ENCODE results near the gene HPCAL4.

HPCAL4 gene

DNA sequence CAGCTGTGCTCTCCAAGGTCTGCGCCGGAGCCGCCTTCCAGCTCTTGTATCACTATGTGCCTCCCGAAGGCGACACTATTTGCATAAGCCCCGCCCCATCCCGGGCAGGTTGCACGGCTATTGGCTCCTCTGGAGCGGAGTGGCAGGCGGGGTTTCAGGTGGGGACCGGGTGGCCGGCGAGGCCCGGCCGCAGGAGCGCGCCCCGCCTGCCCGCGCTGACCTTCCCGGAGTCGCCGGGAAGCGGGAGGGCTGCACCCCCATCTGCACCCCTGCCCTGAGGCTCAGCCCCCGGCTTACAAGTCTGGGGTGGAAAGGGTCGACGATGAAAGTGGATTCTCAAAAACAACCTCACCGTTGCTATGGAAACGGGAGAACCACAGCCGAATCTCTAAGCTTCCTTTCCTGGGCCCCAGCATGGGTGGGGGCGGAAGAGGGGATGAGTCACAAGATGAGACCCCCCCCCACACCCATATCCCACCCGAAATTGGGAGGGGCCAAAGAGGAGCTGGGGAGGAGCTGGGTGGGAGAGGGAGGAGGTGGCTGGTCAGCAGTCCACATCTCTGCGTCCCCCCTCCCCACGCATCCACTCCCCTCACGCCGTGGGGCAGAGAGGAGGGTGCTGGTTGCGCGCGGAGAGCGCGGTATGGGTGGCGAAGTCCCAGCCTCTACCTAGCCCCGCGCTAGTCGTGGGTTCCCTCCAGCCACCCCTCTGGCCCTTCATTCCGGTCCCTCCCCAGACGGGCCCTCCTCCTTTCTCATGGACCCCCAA lies at the start of gene HPCAL4:
Gene HPCAL4 (minus strand): TSS at position 51 of the 769 bp plus-strand sequence. CDS start 6,830 bp downstream, outside the sequence.
- DNase-seq, result peak; percentile 91 to 94

DNA sequence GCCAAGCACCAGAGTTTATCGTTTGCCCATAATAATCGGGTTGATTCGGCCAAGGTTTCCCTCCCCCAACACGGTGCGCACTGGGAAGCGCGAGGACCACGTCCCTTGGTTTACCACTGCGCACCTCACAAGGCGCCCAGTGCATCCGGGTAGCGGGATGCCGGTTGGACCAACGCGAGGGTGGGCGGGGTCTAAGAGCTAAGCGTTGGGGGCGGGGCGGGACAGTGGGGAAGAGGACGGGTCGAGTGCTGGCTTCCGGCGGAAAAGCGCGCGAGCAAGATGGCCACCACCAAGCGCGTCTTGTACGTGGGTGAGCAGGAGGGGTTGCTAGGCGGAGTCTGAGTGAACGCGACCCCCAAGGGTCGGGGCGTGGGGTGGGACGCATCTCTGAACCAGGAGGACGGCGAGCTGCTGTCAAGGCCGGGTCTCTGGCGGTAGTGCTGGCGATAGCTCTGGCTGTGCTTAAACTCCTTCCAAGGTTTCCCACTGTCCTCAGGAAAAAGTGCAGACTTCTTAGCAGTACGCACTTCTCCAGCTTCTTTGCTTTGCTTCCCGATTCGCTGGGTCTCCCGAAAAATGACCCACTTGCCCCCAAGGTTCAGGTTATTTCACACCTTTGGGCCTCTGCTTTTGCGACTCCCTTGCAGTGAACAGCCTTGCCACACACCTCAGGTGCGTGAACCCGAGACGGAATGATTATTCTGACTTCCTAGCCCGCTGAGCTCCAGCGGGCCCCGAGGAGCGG lies 47.6 kb upstream of the HPCAL4 start, which contains the start of gene PPIE:
Gene PPIE (plus strand): TSS at position 261 of the 745 bp plus-strand sequence. CDS start 19 bp downstream, at position 280.
- DNase-seq, result peak; percentile 98 to 99

DNA sequence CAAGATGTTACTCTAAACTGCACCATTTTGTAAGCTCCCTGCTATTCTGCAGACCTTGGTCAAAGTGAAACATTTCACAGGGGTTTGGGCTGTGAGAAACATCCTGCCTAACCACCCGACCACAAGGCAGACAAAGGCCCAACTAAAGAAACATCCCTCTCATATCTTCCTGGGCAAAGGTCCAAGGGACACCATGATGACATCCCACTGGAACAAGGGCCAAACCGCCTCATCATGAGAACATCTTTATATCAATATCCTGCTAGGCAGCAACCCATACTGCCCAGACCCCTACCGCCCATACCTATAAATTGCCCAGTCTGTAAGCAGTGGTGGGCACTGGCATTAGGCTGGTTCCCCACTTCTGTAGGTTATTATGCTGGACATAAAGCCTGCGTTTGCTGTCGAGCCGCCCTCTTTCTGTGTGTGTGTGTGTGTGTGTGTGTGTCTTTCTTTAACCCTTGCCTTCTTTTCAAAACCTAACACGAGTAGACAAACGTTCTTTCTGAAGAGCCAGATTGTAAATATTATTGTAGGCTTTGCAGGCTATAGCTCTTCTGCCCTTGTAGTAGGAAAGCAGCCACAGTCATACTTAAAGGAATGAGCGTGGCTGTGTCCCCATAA lies 46.4 kb upstream of the HPCAL4 start:
- DNase-seq, result no peak

DNA sequence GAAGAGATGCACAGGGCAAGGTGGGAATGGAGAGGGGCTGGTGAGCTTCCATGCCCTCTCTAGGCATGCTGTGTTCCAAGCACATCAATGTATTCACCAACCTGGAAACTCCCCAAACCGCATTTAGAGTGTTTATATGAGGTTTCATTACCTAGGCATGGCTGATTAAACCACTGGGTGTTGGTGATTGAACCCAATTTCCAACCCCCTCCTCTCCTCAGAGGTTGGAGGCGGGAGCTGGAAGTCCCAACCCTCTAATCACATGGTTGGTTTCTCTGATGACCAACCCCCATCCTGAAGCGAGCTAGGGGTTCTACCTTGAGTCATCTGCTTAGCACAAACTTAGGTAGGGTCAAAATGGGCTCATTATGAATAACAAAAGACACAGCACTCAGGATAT lies 44.5 kb upstream of the HPCAL4 start:
- no peak for DNase-seq

DNA sequence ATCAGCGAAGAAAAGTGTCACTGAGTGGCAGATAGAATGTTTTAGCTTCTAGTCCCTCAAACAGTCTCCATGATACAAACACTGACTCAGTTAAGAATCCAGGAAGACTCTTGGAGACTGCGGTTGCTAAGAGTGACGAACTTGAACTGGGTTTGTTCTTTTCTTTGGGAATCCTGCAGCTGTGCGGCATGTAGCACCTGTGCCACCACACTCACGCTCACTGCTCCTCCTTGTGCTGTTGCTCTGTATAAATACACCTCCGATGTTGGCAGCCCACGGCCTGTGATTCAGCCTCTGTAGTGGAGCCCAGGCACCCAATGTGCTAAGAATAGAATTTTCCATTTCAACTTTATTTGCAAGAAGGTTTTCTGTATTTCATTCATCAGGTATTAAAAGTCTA lies 41.9 kb upstream of the HPCAL4 start:
- DNase-seq, result no peak

DNA sequence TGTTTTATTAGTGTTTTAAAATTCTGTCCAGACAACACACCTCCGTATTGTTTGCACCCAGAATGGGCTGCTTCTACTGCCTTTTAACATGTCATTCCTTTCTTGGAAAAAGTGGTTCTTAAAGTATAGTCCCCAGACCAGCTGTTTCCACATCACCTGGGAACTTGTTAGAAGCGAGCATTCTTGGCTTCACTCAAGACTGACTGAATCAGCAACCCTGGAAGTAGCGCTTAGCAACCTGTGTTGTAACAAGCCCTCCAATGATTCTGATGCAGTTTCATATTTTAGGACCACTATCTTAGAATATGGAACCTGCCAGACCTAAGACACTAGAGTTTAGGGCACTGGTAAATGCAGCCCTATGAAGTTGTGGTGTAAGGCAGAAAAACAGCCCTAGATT lies 41.5 kb upstream of the HPCAL4 start:
- DNase-seq, result no peak

DNA sequence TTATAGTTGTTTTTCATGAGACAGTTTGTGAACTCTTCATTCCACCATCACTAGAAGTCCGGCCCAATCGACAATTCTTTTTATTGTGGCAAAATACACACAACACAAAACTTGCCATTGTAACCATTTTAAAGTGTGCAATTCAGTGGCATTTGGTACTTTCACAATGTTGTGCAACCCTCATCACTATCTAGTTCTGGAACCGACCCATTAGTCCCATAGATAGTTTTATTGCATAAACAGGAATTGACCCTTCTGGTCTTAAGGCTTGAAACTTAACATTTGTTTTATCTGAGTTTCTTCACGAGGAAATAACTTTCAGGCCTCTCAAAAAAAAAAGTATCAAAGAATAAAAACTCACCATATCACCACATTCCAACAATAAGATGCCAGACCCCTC lies 38.6 kb upstream of the HPCAL4 start:
- no peak for DNase-seq

DNA sequence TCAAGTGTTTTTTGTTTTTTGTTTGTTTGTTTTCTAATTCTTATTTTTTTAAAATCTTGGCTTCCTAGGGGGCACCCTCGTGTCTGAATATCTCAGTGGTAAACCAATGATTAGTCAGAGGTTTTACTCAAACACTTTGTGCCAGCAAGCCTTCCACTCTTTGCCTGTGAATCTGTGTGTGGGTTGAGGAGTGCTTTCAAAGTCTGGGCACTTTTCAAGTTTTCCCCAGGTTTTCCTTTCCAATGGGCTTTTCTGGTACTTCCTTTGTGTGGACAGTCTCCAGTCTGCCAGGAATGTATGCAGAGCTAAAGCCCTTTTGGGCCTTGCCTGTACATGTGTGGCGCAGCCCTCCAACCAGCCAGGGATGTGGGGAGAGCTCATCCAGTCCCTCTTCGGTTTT lies 37.8 kb upstream of the HPCAL4 start:
- DNase-seq, result no peak

DNA sequence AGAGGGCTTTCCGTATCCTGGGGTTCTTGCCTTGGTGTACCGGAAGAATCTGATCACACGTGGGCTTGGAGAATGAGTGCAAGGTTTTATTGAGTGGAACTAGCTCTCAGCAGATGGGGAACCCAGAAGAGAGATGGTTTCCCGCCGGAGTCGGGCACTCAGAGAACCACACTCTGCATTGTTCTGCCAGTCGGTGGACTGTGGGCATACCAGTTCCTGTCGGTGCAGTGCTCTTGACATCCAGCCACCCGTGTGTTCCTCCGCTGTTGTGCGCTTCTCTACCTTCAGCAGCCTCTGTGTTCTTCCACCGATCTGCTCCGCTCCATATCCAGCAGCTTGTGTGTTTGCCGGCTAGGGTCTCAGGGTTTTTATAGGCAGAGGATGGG lies 36.7 kb upstream of the HPCAL4 start:
- no peak for DNase-seq

DNA sequence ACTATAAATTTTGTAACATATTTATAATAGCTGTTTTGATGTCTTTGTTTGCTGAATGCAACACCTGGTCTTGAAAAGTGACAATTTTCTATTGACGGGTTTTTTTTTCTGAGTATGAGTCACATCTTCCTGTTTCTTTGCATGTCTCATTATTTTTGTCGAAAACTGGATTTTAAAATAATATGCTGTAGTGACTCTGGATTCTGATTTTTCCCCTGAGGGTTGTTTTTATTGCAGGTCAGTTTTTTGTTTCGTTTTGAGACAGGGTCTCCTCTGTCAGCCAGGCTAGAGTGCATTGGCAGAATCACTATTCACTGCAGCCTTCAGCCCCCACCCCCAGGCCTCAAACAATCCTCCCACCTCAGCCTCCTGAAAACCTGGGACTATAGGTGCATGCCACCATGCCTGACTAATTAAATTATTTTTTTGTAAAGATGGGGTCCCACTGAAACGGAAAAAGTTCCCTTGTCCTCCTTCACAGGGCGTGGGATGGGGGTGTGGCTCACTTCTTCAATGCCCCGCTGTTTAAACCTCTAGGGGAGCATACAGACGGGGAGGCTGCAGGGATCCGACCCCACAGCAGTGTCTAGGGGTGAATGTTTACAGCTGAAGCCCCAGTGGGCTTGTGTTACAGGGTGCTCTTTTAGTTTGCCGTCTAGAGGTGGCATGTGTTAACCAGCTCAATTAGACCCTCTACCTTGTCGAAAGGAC lies 36.1 kb upstream of the HPCAL4 start:
- no peak for DNase-seq

DNA sequence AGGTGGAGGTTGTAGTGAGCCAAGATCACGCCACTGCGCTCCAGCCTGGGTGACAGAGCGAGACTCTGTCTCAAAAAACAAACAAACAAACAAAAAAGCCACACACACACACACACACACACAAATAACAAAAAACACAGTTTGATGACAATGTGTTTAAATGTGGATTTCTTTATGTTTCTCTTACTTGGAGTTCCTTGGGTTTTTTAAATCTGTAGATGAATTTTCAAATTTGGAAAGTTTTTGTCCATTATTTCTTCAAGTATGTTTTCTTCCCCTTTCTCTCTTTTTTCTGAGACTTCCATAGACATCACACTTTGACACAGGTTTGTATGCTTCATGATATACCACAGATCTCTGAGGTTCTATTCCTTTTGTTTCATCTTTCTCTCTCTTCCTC lies 35.4 kb upstream of the HPCAL4 start:
- DNase-seq, result no peak

DNA sequence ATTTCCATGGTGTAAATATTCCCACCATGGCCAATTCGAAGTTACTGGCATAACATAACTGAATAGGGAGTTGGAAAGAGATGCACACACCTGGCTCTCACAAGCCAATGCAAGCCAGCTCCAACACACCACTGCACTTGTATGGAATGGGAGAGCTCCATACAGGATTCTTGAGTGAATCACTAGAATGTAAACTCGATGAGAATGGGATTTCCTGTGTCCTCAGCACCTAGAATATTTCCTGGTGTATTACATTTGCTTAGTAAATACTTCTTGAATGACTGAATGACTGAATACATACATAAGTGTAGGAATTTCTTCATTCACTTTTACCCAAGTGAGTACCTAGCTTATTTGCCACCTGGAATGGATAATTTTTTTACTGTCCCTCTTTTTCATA lies 31.3 kb upstream of the HPCAL4 start:
- DNase-seq, result no peak

DNA sequence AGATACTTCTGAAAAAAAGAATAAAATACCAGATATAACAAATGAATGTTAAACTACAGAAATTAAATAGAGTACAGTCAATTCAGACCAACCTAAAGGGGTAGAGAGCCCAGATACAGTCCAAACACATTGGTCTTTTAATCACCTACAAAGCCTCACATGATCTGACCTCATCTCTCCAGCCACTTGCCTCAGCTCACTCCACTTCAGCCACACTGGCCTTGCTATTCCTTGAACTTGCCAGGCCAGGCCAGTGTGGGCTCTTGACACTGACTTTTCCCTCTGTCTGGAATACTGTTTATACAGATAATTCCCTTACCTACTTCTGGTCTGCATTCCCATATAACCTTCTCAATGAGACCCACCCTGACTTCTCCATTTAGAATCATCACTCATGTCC lies 30.4 kb upstream of the HPCAL4 start:
- no peak for DNase-seq

DNA sequence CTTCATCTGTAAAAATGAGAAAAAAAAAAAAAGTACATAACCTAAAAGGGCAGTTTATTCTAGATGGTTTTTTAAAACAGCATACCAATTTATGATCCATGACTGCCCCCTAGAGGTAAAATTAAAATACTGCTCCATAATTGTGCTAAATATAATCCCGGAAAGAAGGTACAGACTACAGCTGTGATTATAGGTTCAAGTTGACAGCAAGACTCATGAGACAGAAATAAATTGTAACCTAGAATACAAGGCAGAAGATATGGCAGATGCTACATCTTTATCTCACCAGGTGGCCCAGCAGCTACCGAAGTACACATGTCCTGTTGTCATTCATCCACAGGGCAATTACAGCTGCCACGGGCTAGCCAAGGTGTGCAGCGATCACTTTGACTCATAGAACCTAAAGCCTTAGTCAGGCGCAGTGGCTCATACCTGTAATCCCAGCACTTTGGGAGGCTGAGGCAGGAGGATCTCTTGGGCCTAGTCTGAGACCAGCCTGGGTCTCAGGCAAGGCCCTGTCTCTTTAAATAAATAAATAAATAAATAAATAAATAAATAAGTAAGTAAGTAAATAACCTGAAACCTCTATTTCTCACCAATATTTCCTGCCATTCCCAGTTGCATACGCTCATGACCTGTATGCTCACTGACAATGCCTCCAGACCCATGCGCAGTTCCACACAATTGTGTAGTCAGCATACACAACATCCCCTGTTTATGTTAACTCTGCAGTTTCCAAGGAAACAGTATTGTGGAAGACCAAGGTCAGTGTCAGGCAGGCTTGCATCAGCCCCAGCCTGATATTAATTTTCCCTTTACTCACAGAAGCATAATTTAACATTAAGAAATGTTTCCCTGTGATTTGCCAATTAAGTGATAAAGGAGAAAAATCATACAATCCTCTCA lies 29.1 kb upstream of the HPCAL4 start:
- peak; percentile 77 to 78 for DNase-seq

DNA sequence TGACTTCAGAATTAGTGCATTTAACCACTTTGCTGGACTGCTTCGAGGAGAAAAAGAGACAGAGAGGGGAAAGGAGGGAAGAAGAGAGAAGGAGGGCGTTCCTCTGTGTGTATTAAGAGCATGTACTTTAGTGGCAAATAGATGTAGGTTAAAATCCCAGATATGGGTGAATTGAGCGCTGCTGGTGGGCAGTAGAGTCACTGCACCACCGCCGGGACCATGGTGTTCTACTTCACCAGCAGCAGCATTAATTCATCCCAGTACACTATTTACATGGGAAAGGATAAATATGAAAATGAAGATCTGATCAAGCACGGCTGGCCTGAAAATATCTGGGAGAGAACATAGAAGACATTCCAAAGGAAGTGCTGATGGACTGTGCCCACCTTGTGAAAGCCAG lies 26.6 kb upstream of the HPCAL4 start:
- no peak for DNase-seq

DNA sequence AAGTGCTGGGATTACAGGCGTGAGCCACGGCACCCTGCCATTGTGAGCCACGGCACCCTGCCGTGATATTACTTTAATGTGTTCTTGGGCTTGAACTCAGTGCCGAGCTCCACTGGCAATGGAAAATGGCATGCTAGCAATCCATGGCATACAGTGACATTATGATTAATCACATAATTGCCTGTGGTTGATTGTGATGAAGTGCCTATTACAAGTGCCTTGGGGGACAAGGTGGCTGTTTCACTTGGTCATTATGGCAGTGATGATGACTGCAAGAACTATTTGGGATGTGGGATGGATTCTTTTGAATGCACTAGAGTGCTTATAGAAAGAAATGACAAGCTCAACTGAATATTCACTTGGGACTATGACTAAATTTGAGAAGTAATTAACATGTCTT lies 22.3 kb upstream of the HPCAL4 start:
- no peak for DNase-seq

DNA sequence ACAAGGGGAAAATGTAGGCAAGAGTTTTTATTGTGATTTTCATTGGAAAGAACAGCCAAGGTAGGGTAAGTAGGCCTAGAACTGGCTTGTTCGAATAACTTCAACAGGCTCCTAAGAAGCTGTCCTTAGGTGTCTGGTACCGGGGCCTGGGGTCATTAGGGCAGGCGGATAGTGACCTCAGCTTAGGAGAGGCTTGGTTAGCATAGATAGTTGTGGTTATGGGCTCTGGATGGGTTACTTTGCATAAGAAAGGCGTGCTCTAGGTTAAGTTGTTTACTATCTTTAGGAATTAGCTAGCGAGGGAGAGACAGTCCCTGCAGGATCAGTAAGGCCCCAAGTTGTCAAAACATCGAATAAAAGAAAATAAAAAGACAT lies 20.7 kb upstream of the HPCAL4 start:
- no peak for DNase-seq

DNA sequence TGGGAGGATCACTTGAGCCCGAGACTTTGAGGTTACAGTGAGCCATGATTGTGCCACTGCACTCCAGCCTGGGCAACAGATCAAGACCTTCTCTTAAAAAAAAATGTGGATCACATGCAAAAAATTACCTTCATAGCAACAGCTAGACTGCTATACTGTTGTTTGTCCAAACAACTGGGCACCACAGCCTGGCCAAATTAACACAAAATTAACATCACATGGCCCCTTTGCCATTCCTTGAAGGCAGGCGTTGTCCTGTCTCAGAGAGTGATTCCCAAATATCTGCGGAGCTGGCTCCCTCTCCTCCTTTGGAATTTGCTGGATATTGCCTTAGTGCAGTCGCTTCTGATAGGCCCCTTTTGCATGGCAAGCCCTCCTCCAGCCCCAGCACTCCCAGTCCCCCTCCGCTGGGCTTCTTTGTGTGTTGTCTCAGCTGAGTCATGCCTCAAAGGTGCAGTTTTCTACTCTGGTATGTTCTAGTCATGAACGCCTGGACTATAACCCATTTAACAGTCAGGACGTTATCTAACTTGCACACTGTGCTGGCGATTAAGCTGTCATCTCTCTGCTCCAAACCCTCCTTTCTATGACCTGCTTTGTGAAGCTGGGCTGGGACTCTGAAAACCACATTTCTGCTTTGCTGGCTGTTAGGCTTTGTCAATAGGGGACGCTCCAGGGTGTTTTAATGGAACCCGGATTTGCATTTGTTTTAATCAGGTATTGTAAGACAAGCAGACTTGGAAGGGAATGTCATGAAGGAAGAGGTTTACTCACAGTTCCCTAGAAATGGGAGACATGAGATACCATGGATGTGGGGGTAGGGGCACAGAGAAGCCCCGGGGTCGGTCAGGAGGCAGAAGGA lies 20.1 kb upstream of the HPCAL4 start:
- no peak for DNase-seq

DNA sequence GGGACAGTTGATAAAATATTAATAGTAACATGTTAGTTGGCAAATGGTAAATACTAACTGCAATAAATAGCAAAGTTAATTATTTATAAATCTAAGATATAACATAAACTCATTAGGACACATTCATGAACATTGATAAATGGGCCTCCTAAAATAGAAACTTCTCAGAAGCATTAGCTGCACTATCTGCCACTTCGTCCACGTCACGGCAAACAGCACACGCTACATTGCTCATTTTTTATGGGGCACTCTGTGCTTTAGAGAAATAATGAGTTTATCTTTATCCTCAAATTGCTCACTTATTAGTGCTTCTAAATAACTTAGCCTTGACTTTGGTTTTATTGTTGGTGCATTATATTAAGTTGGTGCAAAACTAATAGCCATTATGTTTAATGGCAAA lies 16.3 kb upstream of the HPCAL4 start:
- no peak for DNase-seq

DNA sequence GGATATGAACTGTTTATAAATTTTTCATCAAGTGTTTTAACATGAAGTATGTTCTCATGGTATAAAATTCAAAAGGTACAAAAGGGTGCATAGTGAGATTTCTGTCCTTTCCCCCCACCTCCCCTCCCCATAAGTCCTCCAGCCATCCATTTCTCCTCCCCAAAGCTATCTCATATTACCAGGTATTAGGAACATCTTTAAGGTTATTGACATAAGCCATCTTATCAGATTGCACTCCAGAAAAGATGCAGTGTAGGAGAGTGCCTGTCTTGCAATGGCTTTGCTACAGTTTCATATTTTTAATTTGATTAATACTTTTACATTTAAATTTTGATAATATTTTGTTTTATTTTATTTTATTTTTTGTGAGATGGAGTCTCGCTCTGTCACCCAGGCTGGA lies 13.5 kb upstream of the HPCAL4 start:
- DNase-seq, result no peak

DNA sequence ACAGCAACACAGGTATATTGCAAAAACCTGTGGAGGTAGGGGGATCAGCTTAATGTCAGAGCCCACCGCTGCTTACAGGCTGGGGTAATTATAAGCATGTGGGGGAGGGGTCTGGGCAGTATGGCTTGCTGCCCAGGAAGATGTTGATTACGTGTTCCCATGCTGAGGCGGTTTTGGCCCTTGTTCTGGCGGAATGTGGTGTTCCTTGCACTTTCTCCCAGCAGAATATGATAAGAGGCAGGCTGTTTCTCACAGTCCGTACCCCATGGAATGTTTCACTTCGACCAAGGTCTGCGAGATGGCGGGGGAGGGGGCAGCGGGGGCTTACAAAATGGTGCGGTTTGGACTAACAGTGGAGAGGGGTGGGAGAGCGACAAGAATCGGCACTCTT lies 9.8 kb upstream of the HPCAL4 start:
- no peak for DNase-seq
